Parathyroid adenoma (tissue), 2 donors: Measurements from ENCODE around the gene KDSR.

Source experiments
- H2AFZ ChIP-seq: fragments of 300-600 bp; sonication (generic); one replicate; pipeline ENCODE4 v1.7.0; 2017; ENCODE audit warnings: antibody characterized with exemption, mild to moderate bottlenecking
- H3K27ac ChIP-seq: fragments of 300-600 bp; sonication (generic); one replicate; pipeline ENCODE4 v1.7.0; 2017
- H3K27me3 ChIP-seq: fragments of 300-600 bp; sonication (generic); one replicate; pipeline ENCODE4 v1.7.0; 2017; ENCODE audit warnings: low read length; ENCODE audit not compliant: control insufficient read depth, insufficient read depth
- H3K36me3 ChIP-seq: fragments of 300-600 bp; sonication (generic); one replicate; pipeline ENCODE4 v1.7.0; 2017; ENCODE audit warnings: low read length; ENCODE audit not compliant: control insufficient read depth, insufficient read depth
- H3K4me1 ChIP-seq: fragments of 300-600 bp; sonication (generic); one replicate; pipeline ENCODE4 v1.7.0; 2017; ENCODE audit warnings: control low read depth
- H3K4me2 ChIP-seq: fragments of 300-600 bp; sonication (generic); one replicate; pipeline ENCODE4 v1.7.0; 2017; ENCODE audit warnings: low read length
- H3K4me3 ChIP-seq: fragments of 300-600 bp; sonication (generic); one replicate; pipeline ENCODE4 v1.7.0; 2017; ENCODE audit warnings: low read depth, low read length
- H3K79me2 ChIP-seq: fragments of 300-600 bp; sonication (generic); one replicate; pipeline ENCODE4 v1.7.0; 2017; ENCODE audit warnings: control low read depth
- H3K9ac ChIP-seq: fragments of 300-600 bp; sonication (generic); one replicate; pipeline ENCODE4 v1.7.0; 2017; ENCODE audit warnings: mild to moderate bottlenecking
- H3K9me3 ChIP-seq: fragments of 300-600 bp; sonication (generic); one replicate; pipeline ENCODE4 v1.7.0; 2017; ENCODE audit warnings: low read length; ENCODE audit not compliant: control insufficient read depth
- TF ChIP-seq, protein P1 (sequence below): fragments of 300-600 bp; sonication (generic); IDR thresholded peaks from one replicate; pipeline ENCODE4 v1.7.0; 2017; ENCODE audit warnings: antibody characterized with exemption, mild to moderate bottlenecking
- donor health status: primary hyperparathyroidism.

Gene KDSR

DNA sequence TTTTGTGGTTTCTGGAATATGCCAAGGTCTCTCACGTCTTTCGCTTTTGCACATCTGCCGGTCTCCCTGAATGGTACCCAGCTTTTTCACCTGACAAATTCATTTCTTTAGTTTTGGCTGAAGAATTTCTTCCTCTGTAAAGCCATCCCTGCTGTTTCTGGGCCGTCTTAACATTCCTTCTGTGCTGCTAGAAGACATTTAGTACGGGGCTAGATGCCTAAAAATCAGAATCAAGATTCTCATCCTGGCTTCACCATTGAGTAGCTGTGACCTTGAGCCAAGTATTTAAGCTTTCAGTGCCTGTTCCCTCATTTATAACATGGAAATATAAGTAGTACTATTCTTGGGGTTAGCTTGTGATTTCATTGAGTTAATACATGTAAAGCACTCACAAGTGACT lies 41.0 kb downstream of the KDSR start:
- Histone ChIP-seq H3K4me3 (no peak overlapping the region), H3K27me3 (no peaks in the 10 kb centered on the region), H2AFZ (no peak overlapping the region), H3K9me3 (no peaks in the 10 kb centered on the region), H3K79me2 (no peaks in the 10 kb centered on the region), H3K9ac (no peak overlapping the region), H3K27ac (no peak overlapping the region), H3K4me2 (no peak overlapping the region), H3K4me1 (peaks cover 7% of the 10 kb centered on the region), H3K36me3 (no peaks in the 10 kb centered on the region)
- TF ChIP-seq, protein P1, sequence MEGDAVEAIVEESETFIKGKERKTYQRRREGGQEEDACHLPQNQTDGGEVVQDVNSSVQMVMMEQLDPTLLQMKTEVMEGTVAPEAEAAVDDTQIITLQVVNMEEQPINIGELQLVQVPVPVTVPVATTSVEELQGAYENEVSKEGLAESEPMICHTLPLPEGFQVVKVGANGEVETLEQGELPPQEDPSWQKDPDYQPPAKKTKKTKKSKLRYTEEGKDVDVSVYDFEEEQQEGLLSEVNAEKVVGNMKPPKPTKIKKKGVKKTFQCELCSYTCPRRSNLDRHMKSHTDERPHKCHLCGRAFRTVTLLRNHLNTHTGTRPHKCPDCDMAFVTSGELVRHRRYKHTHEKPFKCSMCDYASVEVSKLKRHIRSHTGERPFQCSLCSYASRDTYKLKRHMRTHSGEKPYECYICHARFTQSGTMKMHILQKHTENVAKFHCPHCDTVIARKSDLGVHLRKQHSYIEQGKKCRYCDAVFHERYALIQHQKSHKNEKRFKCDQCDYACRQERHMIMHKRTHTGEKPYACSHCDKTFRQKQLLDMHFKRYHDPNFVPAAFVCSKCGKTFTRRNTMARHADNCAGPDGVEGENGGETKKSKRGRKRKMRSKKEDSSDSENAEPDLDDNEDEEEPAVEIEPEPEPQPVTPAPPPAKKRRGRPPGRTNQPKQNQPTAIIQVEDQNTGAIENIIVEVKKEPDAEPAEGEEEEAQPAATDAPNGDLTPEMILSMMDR = no peak

DNA sequence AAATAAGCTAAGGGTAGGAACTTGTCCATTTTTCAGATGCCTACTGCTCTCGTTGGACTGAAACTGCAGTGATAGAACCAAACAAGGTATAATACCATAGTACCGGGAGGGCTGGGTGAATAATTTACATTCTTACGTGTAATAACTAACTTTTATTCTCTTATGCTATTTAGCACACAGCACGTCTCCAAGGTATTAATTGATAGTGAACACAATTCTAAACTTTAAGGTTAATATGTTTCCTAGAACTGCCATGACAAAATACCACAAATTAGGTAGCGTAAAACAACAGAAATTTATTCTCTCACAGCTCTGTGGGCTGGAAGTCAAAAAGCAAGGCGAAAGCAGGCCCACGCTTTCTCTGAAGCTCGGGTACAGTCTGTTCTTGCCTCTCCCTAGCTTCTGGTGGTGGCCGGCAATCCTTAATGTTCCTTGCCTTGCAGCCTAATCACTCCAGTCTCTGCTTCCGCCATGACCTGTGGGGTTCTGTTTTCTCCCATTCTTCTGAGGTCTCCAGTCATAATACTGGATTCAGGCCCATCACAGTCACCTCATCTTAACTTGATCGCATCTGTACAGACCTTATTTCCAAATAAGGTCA lies 41.8 kb downstream of the KDSR start:
- no peak overlapping the region for H3K9ac ChIP-seq
- no peaks in the 10 kb centered on the region for H3K36me3 ChIP-seq
- H3K4me3 ChIP-seq = no peak overlapping the region
- H2AFZ ChIP-seq = no peak overlapping the region
- no peak overlapping the region for H3K27ac ChIP-seq
- TF ChIP-seq, protein P1 = no peak
- peaks cover 8% of the 10 kb centered on the region for H3K4me1 ChIP-seq
- no peak overlapping the region for H3K4me2 ChIP-seq
- H3K79me2 ChIP-seq = no peaks in the 10 kb centered on the region
- H3K27me3 ChIP-seq = no peaks in the 10 kb centered on the region
- no peaks in the 10 kb centered on the region for H3K9me3 ChIP-seq

DNA sequence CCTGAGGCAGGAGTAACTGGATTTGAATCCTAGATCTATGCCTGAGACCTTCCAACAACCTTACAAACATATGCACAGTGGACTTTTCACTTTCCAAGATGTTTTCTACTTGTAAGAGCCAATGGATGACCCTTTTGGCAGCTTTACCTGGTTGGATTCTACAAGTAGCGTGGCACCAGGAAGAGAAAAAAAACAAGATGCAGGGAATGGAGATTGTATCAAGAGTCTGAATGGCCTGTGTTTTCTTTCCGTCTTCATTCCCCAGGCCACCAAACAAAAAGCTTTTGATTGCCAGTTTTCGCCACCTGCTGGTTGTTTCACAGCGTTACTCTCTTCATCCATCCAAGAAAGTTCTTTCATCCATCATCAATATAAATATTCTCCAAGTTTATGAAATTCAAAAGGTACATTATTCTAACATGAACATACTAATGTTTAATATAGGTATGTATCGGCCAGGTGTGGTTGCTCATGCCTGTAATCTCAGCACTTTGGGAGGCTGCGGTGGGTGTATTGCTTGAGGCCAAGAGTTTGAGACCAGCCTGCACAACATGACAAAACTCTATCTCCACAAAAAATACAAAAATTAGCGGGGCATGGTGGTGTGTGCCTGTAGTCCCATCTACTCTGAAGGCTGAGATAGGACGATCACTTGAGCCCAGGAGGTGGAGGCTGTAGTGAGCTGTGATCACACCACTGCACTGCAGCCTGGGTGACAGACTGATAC lies 43.9 kb downstream of the KDSR start:
- H3K9ac ChIP-seq = no peak overlapping the region
- TF ChIP-seq, protein P1 = peak; percentile 88
- peaks cover 8% of the 10 kb centered on the region for H3K4me1 ChIP-seq
- no peaks in the 10 kb centered on the region for H3K79me2 ChIP-seq
- no peak overlapping the region for H3K4me3 ChIP-seq
- peak overlapping the region; percentile 18 for H3K27ac ChIP-seq
- no peaks in the 10 kb centered on the region for H3K27me3 ChIP-seq
- peak overlapping the region; percentile 63 for H2AFZ ChIP-seq
- H3K4me2 ChIP-seq = peak overlapping the region; percentile 24
- no peaks in the 10 kb centered on the region for H3K9me3 ChIP-seq
- H3K36me3 ChIP-seq = no peaks in the 10 kb centered on the region

DNA sequence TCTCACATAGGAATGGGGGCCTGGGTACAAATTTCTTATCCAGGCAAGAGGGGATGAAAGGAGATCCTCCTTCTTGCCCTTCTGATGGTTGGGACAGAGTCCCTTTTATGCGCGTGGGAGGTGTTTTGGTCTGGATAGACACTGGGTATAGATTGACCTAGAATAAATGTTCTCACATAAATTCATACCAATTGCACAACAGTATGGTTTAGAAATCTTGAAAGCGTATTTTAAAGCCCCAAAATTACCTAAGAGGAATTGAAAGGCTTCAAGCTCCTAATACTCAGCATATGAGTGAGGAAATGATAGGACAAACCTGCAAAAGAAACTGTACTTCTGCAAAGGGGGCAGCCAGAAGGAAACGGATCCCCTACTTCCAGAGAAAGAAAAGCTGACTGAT lies 44.8 kb downstream of the KDSR start:
- TF ChIP-seq, protein P1 = no peak
- Histone ChIP-seq H3K27me3 (no peaks in the 10 kb centered on the region), H3K79me2 (no peaks in the 10 kb centered on the region), H3K36me3 (no peaks in the 10 kb centered on the region), H3K4me3 (no peak overlapping the region), H3K4me1 (peaks cover 12% of the 10 kb centered on the region), H2AFZ (peak overlapping the region; percentile 63), H3K9ac (no peak overlapping the region), H3K9me3 (no peaks in the 10 kb centered on the region), H3K27ac (peak overlapping the region; percentile 18), H3K4me2 (no peak overlapping the region)
